GM18867 (cell line): ENCODE measurements around the gene IFNA17.
A peak's percentile ranks its signal among the peaks of the same experiment; 100 is the strongest.
"Not testable (repeated sequence)": the region's sequence is repeated elsewhere in the genome, so short reads cannot be mapped to it uniquely, and the experiment has no call there.

Experiments used
- ATAC-seq: cut with Tn5 transposase; IDR thresholded peaks from one replicate; pipeline ENCODE4 v1.9.1; 2021; ENCODE audit warnings: mild to moderate bottlenecking, moderate library complexity; ENCODE audit not compliant: unreplicated experiment

The IFNA17 gene

GRCh38 chr9:21228122-21228521 lies at the start of gene IFNA17:
TSS of gene IFNA17 (minus strand) at chr9:21228222. CDS start at chr9:21228173, 49 bp downstream.
- ATAC-seq, result no peak

GRCh38 chr9:21268347-21268657 lies 40.3 kb upstream of the IFNA17 start:
- no peak for ATAC-seq

GRCh38 chr9:21267485-21268346 lies 39.7 kb upstream of the IFNA17 start:
- ATAC-seq, result no peak

GRCh38 chr9:21266733-21267484 lies 38.9 kb upstream of the IFNA17 start:
- no peak for ATAC-seq

GRCh38 chr9:21265421-21266189 lies 37.6 kb upstream of the IFNA17 start:
- no peak for ATAC-seq

- no peak for ATAC-seq
Observed at GRCh38 chr9:21255538-21256212, 27.7 kb upstream of the IFNA17 start.

GRCh38 chr9:21252721-21253547 lies 24.9 kb upstream of the IFNA17 start:
- ATAC-seq, result peak; percentile 76

GRCh38 chr9:21251638-21252037 lies 23.6 kb upstream of the IFNA17 start:
- ATAC-seq, result no peak

GRCh38 chr9:21251190-21251589 lies 23.2 kb upstream of the IFNA17 start:
- ATAC-seq, result no peak

GRCh38 chr9:21244836-21245235 lies 16.8 kb upstream of the IFNA17 start:
- peak; percentile 63 for ATAC-seq

- peak; percentile 41 for ATAC-seq
Observed at GRCh38 chr9:21239911-21240310, 11.9 kb upstream of the IFNA17 start, which contains the start of gene IFNA14. TSS of gene IFNA14 (minus strand) at chr9:21240005. CDS start at chr9:21239935, 70 bp downstream.

GRCh38 chr9:21236360-21236714 lies 8.3 kb upstream of the IFNA17 start:
- ATAC-seq, result not testable (repeated sequence)

- ATAC-seq, result peak; percentile 82
Observed at GRCh38 chr9:21235468-21236359, 7.7 kb upstream of the IFNA17 start.

GRCh38 chr9:21234153-21234687 lies 6.2 kb upstream of the IFNA17 start:
- no peak for ATAC-seq

GRCh38 chr9:21233258-21233657 lies 5.2 kb upstream of the IFNA17 start:
- no peak for ATAC-seq

GRCh38 chr9:21217211-21217610 lies 10.8 kb downstream of the IFNA17 start, which contains the start of gene IFNA16:
TSS of gene IFNA16 (minus strand) at chr9:21217311. CDS start at chr9:21217305, 6 bp downstream.
- not testable (repeated sequence) for ATAC-seq

GRCh38 chr9:21213411-21214326 lies 14.4 kb downstream of the IFNA17 start:
- ATAC-seq, result peak; percentile 84
